ENCODE measurements around the gene TNS3.

Gene TNS3

GRCh38 chr7:47400741-47401206, 181.1 kb downstream of the TNS3 start:
- DNase-seq = no peak

- no peak for DNase-seq
These were observed 181.9 kb downstream of the TNS3 start for GRCh38 chr7:47400001-47400400.

GRCh38 chr7:47394751-47395252, 187.1 kb downstream of the TNS3 start:
- no peak for DNase-seq

GRCh38 chr7:47394216-47394615, 187.7 kb downstream of the TNS3 start:
- no peak for DNase-seq

- no peak for DNase-seq
These were observed 188.5 kb downstream of the TNS3 start for GRCh38 chr7:47393406-47393805.

- DNase-seq = no peak
These were observed 189.6 kb downstream of the TNS3 start for GRCh38 chr7:47392241-47392759.

GRCh38 chr7:47391726-47392125, 190.2 kb downstream of the TNS3 start:
- no peak for DNase-seq

GRCh38 chr7:47390914-47391313, 191.0 kb downstream of the TNS3 start:
- no peak for DNase-seq

GRCh38 chr7:47389923-47390630, 191.8 kb downstream of the TNS3 start:
- DNase-seq = no peak

- DNase-seq = no peak
These were observed 192.6 kb downstream of the TNS3 start for GRCh38 chr7:47389171-47389922.

GRCh38 chr7:47387506-47387905, 194.4 kb downstream of the TNS3 start:
- DNase-seq = no peak

- no peak for DNase-seq
These were observed 195.6 kb downstream of the TNS3 start for GRCh38 chr7:47386273-47386835.

GRCh38 chr7:47385536-47386125, 196.3 kb downstream of the TNS3 start:
- DNase-seq = no peak

- DNase-seq = no peak
These were observed 197.0 kb downstream of the TNS3 start for GRCh38 chr7:47384755-47385535.

- no peak for DNase-seq
These were observed 198.0 kb downstream of the TNS3 start for GRCh38 chr7:47383696-47384445.

GRCh38 chr7:47383072-47383471, 198.8 kb downstream of the TNS3 start:
- DNase-seq = no peak

- DNase-seq = no peak
These were observed 199.7 kb downstream of the TNS3 start for GRCh38 chr7:47382200-47382599.

- no peak for DNase-seq
These were observed 200.8 kb downstream of the TNS3 start for GRCh38 chr7:47381134-47381495.

GRCh38 chr7:47380325-47381133, 201.4 kb downstream of the TNS3 start:
- DNase-seq = no peak

- no peak for DNase-seq
These were observed 202.1 kb downstream of the TNS3 start for GRCh38 chr7:47379629-47380324.
